Renal cortex interstitium (tissue), 11 donors: Measurements from ENCODE around the gene GFI1B. TPM values are rescaled to one million over a fixed set of nuclear protein-coding genes. Genes with fewer than 3 reads are reported as not detected.
A peak's percentile ranks its signal among the peaks of the same experiment; 100 is the strongest.

Experiments
- DNase-seq, 11 donors: peaks; one replicate each; pipeline ENCODE4 v3.0.0-alpha.2; 2013; ENCODE audit warnings: low read depth in 9 of 11, low spot score in 4 of 11; ENCODE audit errors: extremely low read depth in 1 of 11
- polyA plus RNA-seq, 3 donors: library from polyadenylated mRNA; unstranded; fragments of 120-200 nt; gene quantifications; one replicate each; pipeline ENCODE4 v1.2.1, GENCODE V29; 2013; ENCODE audit not compliant: insufficient read length in 3 of 3

GFI1B gene
- polyA plus RNA-seq, 3 donors = 0.62 to 1.0 (median 0.70) TPM

DNA sequence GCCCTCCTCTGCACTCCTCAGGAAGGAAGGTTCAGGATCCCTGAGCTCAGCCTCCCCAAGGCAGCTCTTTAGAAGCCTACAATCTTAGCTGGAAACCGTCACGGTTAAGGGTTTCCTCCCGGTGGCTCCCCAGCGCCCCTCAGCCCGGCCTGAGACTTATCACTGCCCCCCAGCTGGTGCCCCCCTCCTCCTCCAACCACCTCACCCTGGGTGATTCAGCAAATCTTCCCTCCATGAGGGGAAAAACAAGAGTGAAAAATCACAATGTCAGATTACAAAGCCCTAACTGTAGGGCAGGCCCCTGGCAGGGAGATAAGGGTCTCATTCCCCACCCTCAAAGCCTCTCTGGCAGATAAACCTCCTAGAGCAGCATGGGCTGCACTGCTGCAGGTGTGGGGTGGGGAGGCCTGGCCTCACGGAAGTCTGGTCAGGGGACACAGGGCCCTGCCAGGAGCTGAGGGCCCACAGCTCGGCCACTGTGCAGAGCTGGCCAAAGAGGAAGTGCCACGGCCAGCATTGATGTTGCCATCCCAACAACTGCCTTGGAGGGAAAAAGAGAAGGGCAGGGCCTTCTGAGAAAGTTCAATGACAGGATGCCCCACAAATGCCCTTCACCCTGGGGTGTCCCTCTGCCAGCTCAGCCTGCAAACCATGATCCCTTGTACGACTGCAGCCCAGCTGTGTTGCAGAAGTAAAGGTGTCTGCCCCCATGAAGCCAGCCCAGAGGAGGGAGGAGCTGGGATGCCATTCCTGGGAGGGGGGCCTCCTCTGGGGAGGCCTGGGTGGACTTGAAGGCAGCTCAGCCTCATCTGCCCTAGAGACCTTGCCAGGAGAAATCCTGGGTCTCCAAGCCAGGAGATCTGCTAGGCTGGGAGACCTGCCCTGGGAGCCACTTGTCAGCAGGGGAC, 25.9 kb downstream of the GFI1B start:
- DNase-seq = no peak

DNA sequence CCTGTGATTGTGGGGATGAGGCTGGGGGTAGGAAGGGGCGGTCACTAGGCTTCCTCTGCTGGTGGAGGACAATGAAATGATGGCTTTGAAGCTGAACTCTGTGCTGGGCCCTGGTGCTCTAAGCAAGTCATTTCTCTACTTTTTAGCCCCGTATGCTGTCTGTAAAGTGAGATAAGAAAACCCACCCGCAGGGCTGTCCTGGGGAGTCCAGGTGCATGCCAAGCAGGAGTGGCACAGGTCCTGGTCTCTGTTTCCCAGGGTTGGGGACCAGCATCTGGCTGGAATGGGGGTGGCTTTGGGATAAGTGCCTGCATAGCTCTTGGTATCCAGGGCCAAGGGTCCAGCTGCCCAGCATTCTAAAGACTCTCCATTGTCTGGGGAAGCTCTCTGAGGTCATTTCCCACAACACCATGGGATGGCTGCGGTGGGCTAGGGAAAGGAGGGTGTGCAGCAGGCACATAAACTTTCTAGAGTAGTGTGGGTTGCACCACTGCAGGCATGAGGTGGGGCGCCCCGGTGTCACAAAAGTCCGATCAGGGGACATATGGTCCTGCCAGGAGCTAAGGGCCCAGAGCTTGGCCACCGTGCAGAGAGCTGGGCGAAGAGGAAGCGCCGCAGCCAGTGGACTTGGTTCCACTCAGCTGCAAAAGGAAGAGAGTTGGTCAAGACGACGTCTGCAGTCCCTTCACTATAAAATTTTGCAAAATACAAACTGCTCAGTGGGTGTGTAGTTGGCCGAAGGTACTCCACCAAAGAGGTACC, 26.7 kb downstream of the GFI1B start:
- no peak for DNase-seq

DNA sequence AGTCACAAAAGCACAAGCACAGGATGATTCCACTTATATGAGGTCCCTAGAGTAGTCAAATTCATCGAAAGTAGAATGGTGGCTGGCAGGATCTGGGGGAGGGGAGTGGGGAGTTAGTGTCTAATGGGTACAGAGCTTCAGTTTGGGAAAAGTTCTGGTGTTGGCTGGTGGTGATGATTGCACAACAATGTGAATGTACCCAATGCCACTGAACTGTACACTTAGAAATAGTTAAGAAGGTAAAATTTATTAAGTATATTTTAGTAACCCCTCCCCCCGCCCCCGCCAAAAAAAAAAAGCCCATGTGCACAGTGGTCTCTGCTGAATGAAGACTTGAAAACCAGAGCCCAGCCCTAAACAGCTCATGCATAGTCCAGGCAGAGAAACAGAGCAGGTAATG, 27.5 kb downstream of the GFI1B start:
- DNase-seq = no peak

DNA sequence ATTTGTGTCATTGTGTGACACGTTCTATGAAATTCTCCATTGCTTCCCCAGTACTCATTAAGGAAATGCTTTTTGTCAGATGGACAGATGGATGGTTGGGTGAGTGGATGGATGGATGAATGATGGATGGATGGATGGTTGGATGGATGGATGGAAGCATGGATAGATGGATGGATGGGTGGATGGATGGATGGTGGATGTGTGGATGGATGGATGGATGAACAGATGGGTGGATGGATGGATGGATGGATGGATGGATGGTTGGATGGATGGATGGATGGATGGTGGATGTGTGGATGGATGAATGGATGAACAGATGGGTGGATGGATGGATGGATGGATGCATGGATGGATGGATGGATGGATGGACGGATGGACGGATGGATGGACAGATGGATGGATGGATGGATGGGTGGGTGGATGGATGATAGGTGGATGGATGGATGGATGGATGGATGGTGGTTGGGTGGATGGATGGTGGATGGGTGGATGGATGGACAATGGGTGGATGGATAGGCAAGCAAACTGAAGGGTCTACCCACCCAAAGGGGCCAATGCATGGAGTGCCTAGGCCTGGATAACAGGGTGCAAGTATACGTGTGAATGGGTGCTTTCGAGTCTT, 28.3 kb downstream of the GFI1B start:
- DNase-seq = no peak

DNA sequence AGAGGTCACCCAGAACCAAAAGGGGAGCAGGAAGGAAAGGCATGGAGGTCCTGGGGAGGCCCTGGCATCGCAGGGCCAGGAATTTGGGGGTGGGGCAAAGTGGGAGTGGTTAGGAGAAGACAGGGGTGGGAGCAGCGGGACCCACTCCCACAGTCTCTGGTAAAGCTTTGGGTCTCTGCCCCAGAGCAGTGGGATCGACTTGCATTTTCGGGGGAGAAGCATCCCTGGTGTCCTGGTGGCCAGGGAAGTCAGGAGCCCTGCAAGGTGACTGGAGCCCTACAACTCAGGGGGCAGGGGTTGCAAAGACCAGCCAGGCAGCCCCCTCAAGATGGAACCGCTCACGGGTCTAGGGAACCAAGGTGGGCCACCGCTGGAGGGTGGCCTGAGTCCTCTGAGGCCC, 29.9 kb downstream of the GFI1B start:
- DNase-seq = no peak

DNA sequence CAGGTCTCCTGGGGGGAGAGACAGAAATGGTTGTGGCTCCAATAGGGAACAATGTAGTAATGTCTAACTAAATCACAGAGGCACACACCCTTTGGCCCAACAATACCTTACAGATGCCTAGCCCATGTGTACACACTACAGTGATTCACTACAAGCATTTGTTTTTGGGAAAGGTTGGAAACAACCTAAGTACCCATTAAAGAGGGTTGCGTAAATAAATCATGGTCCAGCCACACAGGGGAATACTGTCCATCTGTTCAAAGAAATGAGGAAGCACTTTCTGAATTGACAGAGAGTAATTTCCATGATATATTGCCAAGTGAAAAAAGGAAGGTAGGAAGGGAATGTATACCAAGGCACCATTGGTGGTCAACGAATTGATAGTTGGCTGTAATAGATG, 30.3 kb downstream of the GFI1B start:
- DNase-seq = no peak

DNA sequence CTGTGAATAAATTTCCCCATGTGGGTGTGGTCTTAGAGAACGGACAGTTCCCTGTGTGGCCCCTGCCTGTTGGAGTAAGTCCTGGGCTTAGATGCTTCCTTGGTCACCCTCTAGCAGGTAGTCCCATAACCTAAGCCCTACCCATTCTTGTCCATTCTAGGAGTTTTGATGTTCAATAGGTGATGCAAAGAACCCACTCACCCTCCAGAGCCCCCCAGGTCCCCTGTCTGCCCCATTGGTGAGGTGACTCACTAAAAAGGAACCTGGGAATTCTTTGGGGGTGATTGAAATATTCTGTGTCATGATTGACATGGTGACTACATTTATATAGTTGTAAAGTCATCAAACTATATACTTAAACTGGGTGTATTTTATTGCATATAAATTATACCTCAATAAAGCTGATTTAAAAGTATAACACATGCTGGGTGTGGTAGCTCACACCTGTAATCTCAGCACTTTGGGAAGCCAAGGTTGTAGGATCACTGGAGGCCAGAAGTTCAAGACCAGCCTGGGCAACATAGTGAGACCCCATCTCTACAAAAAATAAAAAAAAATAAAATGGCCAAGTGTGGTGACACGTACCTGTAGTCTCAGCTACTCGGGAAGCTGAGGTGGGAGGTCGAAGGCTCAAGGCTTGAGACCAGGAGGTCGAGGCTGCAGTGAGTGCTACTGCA, 31.6 kb downstream of the GFI1B start:
- DNase-seq = no peak

DNA sequence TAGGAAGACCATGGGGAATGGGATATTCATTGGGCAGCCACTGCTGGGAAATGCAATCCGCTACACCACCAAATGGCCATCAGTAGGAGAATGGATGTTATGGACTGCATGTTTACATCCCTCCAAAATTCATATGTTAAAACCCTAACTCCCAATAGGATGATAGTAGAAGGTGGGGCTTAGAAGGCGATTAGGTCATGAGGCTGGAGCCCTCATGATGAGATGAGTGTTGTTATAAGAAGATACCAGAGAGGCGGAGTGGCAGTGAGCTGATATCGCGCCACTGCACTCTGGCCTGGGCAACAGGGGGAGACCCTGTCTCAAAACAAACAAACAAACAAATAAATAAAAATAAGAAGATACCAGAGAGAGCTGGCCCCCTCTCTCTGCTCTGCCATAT, 36.2 kb downstream of the GFI1B start:
- DNase-seq = no peak

DNA sequence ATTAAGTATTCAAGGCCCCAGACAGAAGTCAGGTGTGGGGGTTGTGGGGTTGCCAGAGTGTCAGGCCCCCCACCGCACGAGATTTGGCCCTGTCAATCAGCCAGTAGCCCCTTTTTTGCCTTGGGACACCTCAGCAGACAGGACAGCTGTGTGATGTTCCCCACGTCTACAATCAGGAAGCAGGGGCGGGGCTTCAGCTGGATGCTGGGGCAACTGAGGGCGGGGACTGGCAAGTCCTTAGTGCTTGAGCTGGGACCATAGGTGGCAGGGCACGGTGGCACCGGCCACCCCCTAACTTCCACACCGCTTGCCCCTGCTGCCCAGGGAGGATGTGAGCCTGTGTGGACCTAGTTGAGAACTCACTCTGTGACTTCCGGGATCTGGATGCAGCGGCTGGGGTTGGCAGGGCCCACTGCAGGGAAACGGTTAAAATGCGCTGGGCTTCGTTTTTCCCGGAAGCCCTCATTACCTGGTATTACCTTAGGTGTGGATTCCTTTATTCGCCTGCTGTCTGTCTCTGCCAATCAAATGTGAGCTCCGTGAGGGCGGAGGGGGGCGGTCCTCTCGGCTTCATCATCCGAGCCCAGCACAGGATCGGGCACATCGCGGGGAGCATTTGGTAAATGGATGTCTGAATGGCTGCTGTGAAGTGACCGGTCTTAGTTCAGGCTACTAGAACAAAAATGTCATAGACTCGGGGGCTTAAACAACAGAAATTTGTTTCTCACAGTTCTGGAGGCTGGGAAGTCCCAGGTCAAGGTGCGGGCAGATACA, 44.8 kb downstream of the GFI1B start:
- no peak for DNase-seq

DNA sequence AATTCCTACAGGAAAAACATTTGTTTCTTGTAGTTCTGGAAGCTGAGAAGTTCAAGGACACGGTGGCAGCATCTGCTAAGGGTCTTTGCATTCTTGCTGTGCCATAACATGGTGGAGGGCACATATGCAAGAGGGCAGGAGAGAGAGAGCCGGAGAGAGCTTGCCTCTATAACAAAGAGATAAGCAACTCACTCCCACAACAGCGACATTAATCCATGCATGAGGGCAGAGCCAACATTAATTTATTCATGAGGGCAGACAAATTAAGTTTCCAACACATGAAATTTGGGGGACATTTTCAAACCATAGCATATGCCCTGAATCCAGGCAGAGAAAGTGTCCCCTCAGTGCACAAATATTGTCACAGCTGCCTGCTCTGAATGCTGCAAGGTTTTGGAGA, 47.9 kb downstream of the GFI1B start:
- no peak for DNase-seq

DNA sequence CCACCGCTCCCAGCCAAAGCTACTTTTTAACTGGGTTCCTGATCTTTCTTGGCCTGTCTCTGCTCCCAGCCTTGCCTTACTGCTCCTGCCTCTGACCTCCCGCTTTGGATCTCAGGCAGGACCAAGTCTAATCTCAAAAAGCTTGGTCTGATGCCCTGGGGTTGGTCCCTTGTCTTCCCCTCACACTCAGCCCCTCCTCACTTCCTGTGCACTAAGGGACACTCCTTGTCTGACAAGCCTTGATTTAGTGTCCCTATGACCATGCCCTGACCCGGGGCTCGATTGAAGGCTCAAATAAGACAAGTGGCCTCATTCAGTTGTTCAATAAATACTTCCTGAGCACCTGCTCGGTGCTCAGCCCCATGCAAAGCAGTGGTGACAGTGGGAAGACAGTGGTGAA, 48.6 kb downstream of the GFI1B start:
- DNase-seq = no peak

DNA sequence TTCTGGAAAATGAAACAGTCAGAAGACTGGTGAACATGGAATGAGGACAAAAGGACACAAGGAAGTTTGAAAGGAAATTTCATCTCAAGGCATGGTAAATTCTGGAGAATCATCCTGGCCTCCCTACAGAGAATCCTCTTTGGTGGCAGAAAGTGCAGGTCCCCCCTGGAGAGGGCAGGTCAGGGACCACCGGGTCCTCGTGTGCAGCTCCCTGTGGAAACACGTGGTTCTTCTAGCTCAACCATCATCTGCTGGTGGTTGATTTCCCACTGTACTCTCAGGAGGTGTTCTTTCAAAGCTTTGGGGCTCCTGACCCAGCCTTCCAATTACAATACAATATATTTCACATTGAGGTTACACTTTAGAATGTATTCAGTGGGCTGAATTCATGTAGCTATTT, 49.7 kb downstream of the GFI1B start:
- DNase-seq = no peak

DNA sequence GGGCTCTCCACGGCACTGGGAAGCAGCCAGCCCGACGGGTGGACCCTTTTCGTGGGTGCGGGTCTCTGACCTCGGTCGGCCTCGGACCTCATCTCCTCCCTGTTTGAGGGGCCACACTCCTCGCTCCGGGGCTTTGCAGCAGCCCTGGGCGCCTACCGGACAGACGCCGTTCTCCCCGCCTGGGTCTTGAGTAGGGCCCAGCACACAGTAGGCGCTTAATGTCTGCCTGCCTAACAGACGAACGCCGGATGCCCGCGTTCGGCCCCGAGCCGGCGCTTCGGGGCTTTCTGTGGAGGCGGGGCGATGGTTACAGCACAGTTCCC, 51.5 kb downstream of the GFI1B start:
- no peak for DNase-seq

DNA sequence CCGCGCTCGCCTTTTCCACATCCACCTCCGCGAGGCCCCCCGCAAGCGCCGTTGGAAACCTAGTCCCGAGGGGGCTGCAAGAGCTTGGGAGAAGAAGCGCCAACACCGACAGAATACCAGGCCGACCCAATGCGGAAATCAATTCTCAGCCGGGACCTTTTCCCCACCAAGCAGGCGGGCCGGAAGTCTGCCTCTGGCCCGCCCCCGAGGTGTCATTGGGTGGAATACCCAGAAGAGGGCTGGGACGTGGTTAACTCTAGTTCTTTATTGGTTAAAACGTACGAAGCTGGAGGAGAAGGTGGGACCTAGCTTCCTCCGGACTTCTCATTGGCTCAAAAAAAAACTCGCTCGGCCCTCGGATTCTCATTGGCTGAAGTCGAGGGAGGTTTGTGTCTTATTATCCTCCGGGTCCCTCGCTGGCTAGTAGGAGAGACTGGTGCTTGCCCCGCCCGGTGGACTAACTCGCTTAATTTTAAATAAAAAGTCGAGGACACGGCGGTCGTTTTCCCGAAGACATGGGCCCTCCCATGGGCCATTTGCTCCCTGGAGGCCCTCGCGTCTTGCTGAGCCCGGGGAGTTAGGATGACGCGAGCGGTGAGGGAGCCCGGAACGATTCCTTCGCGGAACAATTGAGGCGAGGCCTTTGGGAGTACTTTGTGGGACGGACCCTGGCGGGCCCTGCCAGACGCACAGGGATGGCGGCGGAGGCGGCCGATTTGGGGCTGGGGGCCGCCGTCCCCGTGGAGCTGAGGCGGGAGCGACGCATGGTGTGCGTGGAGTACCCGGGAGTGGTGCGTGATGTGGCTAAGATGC, 52.0 kb downstream of the GFI1B start, which contains the start of gene GTF3C5:
Gene GTF3C5, plus strand, starts transcription at position 681 of the 813 bp plus-strand sequence. Its CDS starts 15 bp downstream, at position 696.
- DNase-seq = peak; percentile 92 to 99 (median 97)

DNA sequence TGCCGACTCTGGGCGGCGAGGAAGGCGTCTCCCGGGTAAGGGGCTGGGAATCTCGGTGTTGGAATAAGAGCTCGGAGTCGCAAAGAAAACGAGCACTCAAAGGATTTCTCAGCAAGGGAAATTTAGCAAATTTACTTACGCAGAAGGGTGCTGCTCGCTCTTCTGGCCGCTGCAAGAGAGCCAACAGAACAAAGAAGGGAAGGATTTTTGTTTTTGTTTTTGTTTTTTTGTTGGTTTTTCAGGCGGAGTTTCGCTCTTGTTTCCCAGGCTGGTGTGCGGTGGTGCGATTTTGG, 52.6 kb downstream of the GFI1B start:
- DNase-seq = no peak

DNA sequence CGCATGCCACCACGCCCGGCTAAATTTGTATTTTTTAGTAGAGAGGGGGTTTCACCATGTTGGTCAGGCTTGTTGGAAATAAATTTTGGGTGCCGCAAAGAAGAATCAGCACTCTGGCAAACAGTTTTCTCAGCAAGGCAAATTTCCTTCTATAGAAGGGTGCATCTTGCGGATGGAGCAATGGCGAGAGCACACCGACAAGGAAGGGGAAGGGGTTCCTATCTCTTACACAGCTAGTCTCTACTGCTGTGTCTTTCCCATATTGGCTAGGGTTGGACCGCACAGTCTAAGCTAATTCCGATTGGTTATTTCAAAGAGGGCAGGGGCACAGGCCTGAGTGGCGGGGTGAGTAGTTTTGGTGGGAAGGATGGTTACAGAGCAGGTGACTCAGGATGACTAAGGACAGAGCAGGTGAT, 53.0 kb downstream of the GFI1B start:
- no peak for DNase-seq

DNA sequence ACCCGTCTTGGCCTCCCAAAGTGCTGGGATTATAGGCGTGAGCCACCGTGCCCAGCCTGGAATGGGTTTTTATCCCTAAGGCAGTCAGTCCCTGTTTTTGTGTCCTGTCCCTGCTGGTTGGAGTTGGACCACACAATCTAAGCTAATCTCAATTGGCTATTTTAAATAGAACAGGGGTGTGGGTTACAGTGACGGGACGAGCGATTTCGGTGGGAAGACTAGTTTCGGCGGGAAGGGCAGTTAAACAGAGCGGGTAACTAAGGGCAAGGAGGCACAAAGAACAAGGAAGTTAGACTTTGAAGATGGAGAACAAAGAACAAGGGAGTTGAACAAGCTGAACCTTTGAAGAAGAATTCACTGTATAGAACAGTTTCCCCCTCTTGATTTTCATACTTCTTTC, 53.7 kb downstream of the GFI1B start:
- DNase-seq = no peak

DNA sequence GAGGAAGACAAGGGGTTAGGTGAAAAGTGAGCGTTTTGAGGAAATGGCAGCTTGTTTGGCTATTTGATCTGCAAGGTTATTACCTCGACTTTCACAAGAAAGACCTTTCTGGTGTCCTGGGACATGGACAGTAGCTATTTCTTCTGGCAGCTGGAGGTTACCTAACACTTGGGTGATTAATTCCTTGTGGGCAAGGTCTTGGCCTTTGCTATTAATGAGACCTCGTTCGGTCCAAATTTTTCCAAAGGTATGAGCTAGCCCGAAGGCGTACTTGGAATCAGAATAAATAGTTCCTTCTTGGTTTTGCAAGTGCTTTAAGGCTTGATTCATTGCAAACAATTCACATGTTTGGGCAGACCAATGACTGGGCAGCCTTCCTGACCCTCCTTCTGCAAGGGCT, 57.2 kb downstream of the GFI1B start:
- no peak for DNase-seq
